Suppressor macrophage (primary cell): ENCODE measurements around the gene KRT78.

Experiments used
- DNase-seq, 4 experiments: peaks; one replicate each; pipeline ENCODE4 v3.0.0-alpha.2; 2020 to 2022

The KRT78 gene

DNA sequence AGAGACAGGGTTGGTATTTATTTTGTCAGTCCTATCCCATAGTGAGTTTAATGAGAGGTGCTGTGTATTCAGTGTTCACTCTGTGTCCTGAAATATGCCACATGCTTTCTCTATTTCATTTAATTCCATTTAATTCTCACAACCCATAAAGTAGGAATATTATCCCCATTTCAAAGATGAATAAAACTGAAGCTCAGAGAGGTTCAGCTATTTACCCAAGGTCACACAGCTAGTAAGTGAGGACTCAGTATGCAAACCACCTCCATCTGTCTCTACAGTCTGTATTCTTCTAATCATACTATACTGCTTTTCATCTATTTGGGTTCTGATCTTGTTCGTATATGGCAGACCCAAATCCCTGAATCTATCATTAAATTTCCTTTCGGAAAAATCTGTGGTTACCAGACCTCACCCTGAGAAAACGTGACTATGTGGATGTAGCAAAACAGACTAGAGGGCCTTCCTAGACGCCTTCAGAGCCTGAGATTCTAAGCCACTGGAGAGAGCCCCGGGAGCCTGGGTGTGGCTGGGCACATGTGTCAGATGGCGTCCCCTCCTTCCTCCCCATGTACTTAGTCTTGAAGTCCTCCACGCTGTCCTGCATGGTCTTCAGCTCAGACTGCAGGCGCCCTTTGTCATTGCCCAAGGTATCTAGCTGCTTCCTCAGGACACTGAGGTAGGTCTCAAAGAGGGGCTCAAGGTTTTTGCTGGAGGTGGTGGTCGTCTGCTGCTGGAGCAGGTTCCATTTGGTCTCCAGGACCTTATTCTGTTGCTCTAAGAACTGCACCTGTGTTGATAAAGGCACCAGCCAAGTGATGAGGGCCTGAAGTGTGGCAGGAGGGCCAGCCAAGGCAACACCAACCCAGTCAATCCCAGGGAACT, 37.4 kb downstream of the KRT78 start:
- no peak for DNase-seq

DNA sequence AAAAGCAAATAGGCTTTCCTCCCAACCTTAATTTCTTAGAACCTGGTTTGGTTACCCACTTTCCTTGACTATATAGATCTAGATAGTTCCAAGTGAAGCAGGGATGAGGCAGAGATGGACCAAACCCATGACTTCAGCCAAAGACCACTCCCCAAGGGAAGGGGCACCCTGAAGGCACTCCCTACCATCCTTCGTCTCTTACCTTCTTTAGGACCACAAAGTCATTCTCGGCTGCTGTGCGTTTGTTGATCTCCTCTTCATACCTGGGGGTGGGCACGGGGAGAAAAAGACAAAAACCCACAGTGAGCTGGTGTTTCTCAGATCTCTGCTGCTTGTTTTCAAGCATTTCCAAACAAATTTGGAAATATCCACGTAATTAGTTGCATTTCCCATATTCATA, 38.2 kb downstream of the KRT78 start:
- no peak for DNase-seq

DNA sequence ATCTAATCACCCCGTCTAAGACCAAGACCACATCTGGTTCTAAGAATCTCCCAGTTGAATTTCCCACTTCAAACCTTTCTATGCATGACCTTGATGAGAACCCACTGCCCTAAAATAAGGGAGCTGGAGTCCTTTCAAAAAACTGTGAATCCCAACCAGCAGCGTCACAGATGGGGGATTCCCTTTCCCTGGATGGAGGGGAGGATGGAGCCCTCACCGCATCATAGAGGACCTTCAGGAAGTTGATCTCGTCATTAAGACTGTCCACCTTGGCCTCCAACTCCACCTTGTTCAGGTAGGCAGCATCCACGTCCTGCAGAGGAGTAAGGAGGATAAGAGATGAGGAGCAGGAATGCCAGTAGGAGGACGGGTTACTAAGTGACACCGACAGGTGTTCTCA, 39.6 kb downstream of the KRT78 start:
- DNase-seq = no peak

DNA sequence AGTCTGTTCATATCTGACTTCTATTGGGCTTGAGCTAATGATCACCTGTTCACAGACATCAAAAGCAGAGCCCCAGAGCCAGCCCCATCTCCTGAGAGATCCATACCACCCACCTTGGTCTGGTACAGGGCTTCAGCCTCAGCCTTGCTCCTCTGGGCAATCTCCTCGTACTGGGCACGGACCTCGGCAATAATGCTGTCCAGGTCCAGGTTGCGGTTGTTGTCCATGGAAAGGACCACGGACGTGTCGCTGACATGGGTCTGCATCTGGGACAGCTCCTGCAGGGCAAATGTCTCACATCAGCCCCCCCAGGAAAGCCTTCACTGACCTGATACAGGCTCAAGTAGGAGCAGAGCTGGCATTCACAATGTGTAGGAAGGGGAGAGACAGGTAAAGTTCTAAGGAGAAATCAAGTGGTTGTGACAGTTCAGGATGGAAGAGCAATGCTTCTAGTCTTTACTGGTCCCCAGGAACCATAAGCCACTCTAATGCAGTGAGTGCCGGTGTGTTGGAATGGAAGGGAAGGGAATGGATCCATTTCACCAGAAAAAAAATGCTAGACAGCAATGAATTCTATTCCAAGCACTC, 40.1 kb downstream of the KRT78 start:
- DNase-seq = no peak

DNA sequence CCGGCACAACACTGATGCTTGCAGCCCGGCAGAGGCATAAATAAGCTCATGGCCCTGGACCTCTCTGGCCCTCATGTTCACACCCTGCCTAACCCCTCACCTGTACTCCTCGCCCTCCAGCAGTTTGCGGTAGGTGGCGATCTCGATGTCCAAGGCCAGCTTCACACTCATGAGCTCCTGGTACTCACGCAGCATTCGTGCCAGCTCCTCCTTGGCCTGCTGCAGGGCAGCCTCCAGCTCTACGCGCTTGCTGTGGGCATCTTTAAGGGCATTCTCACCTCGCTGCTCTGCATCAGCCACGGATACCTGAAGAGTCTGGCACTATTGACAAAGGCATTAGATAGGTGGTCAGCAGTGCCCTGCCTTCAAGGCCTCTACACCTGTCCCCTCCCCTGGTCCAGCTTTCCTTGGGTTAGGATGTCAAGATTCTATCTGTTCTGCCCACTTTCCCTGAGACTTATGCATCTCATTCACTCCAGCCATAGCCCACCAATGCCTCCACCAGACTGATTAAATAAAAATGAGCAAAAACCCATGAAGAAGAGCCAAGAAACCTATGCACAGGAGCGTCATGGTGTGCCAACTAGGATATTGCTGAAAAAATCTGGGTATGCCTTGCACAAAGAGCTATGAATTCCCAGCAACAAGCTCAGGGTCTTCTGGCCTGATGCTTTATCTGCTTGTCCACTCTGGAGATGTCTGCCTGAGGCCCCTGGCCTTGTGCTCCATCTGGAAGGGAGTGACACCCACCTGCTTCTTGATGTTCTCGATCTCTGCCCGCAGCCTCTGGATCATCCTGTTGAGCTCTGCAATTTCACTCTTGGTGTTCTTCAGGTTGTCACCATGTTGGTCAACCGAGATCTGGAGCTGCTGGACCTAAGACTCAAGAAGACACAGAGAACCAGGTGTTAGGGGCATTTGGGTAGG, 41.0 kb downstream of the KRT78 start:
- no peak for DNase-seq

DNA sequence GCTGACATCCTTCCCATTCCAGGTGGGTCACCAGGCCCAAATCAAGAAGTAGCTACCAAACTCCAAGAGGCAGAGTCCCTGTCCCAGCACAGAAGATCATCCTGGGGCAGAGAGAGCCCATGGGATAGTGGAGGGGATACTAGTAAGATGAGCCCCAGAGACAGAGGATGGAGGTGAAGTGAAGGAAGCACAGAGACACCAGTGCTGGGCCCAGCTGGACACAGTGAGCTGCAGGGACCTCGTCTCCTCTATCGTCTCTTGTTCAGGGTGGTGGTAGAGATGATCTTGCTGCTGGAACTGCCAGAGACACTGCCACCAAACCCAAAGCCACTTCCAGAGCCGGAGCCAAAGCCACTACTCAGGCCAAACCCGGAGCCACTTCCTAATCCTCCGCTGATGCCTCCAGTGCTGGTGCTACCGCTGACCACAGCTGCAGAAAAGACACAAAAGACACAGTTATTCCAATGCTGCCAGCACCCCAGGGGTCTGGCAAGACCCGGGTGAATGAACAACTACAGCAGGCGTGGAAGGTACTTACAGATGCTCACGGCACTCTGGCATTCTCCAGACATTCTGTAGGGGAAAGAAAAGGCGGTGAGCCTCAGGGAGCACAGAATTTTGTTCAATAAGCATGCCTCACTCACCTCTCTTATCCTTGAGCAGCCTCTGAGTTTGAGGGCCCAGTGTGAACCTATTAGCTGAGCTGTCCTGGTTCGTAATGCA, 41.8 kb downstream of the KRT78 start:
- no peak for DNase-seq

DNA sequence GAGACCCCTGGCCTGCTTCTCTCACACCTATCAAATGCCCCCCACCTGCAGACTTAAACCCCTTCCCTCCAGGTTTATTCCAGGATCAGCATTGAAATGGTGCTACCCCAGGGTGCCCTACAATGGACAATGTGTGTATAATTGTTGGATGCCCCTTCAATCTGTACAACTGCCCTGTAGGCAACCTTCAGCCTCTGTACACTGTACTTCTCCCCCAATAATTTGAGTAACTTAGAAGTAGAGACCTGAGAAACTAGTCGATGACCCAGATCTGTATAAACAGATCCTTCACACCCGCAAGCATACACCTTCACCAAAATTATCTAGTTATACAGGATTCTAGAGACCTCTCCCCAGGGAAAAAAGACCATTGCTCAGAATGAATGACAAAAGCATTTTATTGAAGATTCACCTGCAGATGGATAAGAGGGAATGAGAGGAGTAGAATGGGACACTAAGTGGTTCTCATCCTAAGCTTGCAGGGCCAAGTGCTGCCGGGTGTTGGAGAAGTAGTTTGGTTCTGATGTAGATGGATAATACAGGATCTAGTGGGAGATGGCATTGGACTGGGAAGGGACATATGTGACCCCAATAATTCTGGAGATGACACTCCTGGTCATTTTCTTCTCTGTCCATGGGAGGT, 42.5 kb downstream of the KRT78 start:
- DNase-seq = no peak

DNA sequence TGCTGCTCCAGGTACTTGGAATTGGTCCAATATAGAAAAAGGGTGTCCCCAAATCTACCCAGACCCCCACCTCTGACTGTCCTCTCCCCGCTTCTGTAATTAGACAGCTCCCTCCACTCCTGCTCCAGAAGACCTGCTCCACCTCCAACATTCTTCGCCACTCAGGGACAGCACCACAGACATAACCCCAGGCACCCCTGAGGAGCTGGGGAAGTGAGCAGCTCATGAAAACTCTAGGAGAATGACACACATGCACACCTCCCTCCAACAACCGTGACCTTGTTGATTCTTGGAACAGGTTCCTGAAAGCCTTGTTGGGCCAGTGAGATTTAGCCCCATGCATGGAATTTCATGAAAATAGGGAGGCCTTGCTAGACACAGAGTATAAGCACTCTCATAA, 43.1 kb downstream of the KRT78 start:
- DNase-seq = no peak

DNA sequence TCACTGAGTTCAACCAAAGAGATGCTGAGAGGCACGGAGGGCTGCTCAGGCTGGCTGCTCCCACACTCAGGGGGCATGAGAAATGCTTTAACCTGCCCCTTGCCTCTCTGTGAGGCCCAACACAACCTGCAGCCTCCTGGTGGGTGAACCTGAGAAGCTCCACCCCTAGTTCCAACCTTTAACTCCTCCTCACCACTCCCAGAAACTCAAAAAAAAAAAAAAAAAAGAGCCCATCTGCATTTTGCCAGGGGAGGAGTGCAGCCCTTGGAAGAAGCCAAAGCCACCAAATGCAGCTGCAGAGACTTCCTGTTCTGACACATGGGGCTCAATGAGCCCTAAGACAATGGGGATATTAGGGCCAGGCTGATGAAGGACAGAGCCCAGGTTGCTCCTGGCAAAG, 43.8 kb downstream of the KRT78 start:
- DNase-seq = peak in 2 of 4 experiments; percentile 18 to 20

DNA sequence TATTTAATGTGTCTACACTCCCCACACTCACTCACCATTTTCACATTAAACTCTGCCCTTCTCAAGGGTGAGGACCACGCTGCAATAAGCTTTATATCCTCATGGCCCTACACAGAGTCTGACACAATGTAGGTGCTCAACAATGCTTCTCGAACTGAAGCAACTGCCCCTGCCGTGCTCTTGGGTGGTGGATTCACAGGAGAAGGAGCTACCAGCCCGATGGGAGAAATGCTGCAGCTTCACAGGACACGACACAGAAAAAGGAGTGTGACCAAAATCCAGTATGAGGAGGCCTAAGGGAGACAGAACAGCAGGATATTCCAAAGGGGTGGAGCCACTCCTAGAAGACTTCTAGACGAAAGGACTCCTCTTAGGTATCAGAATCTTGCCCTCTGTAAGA, 46.4 kb downstream of the KRT78 start:
- DNase-seq = no peak

DNA sequence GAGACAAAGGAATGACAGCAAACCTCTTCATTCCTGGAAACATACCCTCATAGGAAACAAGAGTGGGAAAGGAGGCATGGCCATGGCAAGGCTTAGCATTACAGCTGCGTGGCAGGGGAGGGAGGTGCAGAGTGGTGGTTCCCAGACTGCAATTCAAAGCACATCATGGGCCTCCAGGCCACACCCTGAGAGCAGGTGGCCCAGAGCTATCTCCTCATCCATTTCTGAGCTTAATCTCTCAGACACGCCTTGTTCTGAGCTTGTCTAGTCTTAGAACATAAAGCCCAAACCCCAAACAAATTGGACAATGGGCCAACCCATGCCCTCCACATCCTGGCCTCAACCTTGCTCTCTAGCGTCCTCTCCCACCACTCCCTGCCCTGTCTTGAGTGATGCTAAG, 47.0 kb downstream of the KRT78 start:
- DNase-seq = no peak

DNA sequence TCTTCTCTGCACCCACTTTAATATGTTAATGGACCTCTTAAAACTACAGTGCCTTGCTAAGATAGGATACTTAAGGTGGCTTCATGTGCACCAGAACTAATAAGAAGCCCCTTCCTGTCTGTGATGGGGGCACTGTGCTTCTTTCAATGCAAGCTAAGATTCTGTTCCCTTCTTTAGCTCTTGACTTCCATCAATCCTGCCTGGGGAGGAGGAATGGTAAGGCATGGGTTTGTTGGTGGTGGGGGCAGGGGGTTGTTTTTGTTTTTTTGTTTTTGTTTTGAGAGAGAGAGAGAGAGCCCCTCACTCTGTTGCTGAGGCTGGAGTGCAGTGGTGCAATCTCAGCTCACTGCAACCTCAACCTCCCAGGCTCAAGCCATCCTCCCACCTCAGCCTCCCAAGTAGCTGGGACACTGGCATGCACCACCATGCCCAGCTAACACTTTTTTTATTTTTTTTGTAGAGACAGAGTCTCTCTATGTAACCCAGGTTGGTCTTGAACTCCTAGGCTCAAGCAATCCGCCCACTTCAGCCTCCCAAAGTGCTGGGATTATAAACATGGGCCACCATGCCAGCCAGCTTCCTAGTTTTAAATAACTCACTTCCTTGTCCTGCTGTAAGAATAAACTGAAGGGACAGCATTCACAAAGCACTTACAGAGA, 48.4 kb downstream of the KRT78 start:
- peak in 1 of 4 experiments; percentile 13 for DNase-seq

DNA sequence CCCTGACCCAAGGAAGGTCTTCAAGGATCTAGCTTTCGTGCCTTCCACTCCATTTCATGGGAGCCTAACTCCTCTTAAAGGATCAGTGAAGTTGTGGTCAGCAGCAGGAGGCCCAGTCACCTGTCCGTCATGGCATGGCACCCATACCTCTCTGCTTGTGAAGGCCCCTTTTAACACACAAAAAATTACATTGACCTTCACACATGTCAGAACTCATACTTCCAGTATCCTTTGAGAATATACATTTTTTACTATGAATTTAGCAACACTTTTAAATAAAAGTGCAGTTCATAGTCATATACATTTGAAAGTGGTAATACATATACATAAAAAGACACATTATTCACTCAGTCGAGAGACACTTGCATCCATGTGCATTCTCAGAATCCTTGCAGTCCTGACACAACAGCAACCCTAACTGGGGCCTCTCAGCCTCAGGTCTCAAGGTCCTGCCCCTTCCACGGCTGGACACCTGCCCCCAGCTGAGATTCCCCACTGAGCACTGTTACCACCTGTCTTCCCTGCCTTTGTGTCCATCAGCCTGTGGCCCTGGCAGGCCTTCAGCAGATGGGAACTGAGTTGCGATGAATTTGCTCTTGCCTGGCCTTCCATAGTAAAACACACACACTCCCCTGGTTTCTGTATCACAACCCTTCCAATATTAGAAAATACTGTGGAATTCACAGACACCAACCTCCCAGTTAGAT, 49.1 kb downstream of the KRT78 start:
- no peak for DNase-seq

DNA sequence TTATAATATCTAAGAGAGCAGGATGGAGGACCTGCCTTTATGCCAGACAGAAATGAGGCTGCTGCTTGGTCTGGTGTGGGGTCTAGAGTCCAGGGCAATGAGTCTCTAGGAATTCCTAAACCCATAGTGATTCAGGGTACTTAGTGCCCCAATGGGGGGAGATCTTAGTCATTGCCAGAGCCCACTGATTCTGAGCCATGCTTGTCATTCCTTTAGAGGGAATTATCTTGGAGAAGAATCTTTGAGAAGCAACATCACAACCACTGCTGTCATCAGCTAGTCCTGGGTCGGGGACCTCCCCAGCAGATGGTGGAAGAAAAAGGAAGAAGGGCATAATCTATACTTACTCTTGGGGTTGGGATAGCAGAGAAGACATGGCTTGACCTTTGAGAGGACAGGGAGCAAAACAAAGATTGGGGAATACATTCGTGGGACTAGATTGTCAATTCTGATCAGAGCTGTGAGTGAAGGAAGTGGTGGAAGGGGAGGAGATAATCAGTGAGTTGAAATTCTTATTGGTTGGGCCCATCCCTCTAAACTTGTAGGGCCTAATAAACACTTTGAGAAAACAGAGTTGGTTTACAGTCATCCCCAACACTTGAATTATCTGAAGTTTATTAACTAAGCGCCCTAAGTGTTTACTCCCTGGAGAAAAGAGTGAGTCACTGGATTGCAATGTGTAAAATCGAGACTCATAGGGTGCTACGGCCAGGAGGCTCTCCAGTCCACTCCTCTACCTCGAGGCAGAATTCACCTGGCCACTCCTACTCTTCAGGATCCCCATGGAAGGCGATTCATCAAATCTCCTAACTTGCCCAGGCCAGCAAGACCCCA, 49.9 kb downstream of the KRT78 start:
- DNase-seq = no peak

DNA sequence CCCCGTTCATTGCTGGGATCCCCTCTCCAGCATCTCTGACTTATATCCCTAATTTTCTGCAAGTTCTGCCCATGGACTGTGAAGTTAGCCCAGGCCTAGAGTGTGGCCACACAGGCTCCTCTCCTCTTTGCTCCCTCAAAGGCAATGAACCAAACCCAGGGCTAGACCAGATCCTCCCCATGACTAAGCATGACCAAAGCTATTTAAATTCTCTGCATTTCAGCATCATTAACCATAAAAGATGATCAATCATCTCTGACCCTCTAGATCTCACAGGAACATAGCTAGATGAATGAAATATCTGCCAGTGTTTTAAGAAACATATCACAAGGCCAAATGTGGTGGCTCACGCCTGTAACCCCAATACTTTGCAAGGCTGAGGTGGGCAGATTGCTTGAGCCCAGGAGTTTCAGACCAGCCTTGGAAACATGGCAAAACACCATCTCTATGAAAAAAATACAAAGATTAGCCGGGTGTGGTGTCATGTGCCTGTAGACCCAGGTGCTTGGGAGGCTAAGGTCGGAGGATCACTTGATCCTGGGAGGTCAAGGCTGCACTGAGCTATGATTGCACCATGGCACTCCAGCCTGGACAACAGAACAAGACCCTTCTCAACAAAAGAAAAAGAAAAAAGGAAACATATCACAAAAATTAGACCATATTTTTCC, 50.7 kb downstream of the KRT78 start:
- no peak for DNase-seq

DNA sequence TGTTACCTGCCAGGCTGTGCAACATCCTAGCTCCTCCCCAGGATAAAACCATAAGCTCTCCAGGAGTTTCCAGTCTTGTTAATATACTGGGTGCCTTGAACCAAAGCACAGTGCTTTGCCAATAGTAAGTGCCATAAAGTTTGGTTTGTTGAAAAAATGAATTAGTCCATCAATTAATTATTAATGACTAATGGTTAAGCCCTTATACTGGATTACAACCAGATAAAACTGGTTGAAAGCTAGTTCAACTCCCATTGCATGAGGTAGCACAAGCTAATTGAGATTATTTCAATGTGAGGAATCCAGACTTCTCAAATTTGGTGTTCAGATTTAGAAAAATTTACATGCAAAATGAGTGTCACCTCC, 51.3 kb downstream of the KRT78 start:
- DNase-seq = no peak

DNA sequence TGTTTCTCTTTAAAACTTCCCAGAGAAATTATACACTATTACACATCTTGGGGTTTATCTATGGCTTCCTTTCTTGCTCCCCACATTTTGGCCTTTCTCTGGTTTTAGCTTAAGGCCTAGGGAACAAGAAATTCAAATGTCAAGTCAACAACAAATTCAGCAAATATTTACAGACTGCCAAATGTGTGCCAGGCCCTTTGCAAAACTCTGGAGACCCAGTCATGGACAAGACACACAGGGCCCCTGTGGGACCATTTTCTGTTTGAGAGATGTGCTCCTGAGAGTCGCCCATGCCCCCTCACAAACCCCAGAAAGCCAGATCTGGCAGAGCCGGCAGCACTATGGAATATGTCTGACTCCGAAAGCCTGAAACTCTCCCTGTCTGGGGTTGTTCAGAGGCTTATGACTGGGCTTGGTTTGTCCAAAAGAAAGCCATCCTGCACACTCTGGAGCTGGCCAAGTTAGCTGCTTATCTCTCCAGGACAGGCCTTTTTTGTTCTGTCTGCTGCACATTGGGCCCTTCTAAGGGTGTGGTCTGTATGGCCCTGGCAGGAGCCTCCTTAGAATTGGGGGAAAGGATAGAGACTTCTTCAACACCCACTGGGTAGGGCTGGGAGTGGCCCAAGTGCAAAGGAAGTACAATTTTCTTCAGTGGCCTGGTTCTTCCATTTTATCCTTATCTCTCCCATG, 51.8 kb downstream of the KRT78 start:
- no peak for DNase-seq

DNA sequence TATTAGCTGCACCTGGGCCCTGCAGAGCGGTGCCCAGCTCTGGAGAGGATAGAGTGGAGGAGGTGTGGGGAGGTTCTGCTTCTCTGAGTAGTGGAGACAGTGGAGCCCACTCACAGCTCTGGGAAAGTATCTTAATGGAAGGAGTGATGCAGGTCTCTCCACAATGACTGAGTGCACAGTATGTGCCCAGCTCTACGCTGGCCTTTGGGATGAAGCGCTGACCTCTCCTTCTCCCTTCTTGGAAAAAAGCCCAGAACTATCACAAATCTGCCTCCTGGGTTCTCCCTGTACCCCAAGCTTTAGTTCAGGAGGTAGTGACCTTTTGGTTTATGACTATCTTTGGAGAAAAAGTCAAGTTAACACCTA, 52.4 kb downstream of the KRT78 start:
- no peak for DNase-seq
